IPS-18c (cell line): Measurements from ENCODE around the gene UNC13C.
"Not testable (repeated sequence)": the region's sequence is repeated elsewhere in the genome, so short reads cannot be mapped to it uniquely, and the experiment has no call there.

Experiments used
- H3K4me3 ChIP-seq: 2 replicates; pipeline ENCODE4 v1.7.0; 2013; ENCODE audit warnings: low read depth, mild to moderate bottlenecking, low read length, moderate library complexity; ENCODE audit not compliant: insufficient read depth
- H3K9me3 ChIP-seq: one replicate; pipeline ENCODE4 v1.6.1; 2013; ENCODE audit warnings: mild to moderate bottlenecking, low read length, moderate library complexity; ENCODE audit not compliant: control insufficient read depth, insufficient read depth

The UNC13C gene

DNA sequence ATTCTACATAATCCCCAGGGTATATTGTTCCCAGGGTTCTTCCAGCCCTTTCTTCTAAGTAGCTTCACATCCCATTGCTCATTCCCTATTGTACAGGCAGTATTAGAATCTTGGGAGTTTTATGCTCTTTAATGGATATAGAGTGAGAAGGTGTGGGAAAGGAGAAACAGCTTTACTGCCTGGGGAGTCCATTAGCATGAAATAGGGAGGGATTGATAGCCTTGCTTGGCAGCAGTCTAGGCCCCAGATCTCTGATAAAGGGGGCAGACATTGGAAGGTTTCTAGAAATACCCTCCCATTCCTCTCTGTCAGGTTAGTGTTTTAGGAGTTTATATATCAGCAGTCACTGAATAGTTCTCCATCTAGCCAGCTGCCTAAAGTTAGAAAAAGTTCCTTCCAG lies 334.3 kb downstream of the UNC13C start:
- H3K9me3 ChIP-seq = no peaks in the 10 kb centered on the region
- H3K4me3 ChIP-seq = no peak overlapping the region

DNA sequence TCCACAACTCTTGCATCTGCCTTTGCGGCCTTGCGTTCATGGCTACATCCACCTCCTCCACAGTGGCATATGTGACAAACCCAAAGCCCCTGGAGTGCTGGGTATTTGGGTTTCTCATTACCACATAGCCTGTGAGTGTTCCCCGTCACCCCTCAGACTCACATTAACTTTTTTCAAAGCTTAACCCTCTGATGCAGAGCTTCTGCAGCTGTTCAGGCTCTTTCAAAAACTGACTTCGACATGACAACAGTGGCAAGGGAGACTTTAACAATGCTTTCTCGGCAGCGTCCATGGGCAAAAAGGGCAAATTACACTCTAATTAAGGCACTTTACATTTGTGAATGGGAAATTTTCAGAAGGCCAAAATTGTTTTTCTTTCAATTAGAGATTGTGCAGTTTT lies 343.2 kb downstream of the UNC13C start:
- Histone ChIP-seq H3K4me3 (no peak overlapping the region), H3K9me3 (no peaks in the 10 kb centered on the region)

DNA sequence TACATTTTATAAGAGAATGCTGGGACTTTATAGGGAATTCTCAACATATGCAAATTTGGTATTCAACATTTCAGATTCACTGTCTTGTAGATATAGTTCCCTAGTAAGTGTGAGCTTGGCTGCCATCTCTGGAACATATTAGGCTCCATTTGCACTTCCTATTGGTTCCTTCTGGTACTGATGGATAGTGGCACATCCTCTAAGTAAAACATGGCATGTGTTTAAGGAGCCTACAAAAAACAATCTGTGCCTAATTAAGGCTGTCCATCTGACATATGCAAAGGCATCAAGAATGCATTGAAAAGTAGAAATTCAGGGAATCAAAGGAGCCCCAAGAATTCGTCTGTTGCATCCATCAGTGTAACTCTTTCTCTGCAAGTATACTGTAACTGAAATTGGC lies 344.1 kb downstream of the UNC13C start:
- Histone ChIP-seq H3K4me3 (no peak overlapping the region), H3K9me3 (no peaks in the 10 kb centered on the region)

DNA sequence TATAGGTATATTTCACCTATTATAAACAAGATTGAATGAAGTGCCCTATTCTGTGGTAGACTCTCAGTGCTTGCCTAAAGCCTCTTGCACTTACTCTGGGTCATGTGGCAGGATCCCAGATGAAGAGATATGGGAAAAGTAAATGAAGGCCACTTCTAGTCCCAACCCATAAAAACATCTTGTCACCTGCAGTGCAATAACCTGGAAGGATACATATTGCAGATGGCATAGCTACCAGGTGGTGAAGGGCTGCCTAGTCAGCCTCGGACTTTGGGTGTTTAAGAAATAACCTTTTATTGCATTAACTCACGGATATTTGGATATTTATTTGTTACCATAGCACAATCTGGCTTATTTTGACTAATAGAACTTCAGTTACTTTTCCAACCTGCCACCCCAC lies 367.1 kb downstream of the UNC13C start:
- H3K4me3 ChIP-seq = no peak overlapping the region
- H3K9me3 ChIP-seq = no peaks in the 10 kb centered on the region

DNA sequence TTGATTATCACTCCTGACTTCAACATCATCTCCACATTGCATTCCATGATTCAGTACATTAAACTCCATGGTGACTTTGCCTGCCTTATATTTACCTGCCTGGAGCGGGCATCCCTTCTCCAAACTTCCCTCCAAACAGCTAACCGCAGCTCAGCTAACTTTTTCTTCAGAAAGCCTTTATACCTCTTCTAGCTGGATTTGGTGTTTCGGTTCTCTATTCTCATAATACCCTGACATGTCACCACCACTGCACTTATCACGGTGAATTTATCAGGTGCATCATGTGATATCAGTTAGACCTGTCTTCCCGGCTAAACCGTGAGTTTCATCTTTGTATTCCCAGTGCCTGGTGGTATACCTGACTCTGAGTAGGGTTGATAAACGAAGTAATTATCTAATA lies 367.6 kb downstream of the UNC13C start:
- no peaks in the 10 kb centered on the region for H3K9me3 ChIP-seq
- H3K4me3 ChIP-seq = no peak overlapping the region

DNA sequence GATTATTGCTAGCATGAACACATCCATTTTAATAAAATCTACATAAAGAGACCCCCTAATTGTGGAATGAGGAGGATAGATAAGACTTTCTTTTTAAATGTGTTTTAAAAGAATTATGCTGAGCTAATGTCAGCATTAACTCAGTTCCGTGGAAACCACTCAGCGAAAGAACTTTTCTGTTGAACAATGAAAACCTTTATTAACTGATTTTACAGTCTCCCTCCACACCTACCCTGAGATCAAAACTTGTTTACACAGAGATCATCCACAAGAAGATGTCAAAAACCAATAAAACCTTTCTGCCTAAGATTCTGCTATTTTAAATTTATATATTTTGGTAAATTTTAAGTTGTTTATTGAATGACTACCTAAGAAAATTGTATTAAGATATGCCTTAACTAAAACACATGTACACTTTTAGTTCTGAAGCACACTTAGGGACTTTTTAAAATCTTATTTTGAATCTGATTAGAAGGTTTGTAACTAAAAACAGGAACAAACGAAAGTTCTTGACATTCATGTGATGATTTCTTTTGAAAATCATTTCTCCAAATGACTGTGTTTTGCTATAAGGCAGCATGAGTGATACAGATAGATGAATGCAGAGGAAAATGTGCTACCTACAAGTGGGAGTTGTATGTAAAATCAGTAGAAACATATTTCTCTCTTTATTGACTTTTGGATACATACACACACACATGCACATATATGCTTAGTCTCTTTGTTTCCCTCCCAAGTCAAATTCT lies 369.0 kb downstream of the UNC13C start:
- no peaks in the 10 kb centered on the region for H3K9me3 ChIP-seq
- no peak overlapping the region for H3K4me3 ChIP-seq

DNA sequence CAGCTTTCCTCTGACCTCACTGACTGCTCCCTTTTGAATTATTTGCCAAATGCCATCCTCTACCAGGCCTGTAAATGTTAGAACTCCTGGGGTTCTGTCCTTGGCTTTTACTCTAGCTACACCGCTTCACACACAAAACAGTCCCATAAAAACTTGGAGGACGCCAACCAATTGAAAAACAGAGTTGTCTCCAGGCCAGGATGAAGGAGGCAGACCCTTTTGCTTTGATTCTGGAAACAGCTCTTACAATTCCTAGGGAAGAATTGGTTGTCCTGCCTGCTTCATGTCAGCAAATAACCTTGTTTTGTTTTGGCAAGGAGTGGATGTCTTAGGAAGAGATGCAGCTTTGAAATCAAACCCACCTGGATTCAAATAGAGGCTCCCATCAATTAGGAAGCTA lies 375.5 kb downstream of the UNC13C start:
- Histone ChIP-seq H3K4me3 (no peak overlapping the region), H3K9me3 (no peaks in the 10 kb centered on the region)

DNA sequence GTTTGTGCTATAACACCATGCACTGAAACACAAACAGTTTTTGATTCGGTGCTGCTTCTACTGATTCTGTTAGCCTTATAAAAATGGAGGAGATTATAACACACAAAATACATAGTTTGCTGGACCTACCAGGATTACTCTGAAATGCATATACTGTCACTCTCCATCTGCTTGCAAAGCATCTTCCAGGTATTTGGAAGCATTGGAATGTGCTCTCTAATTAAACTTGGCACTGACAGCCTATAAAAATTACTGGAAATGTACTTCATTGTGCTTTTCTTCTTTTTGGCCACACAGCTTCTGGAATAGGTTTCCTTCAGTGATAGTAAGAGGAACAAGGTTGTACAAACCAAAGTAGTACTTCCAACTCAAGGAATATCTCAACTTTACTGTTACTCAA lies 376.1 kb downstream of the UNC13C start:
- H3K4me3 ChIP-seq = no peak overlapping the region
- no peaks in the 10 kb centered on the region for H3K9me3 ChIP-seq

DNA sequence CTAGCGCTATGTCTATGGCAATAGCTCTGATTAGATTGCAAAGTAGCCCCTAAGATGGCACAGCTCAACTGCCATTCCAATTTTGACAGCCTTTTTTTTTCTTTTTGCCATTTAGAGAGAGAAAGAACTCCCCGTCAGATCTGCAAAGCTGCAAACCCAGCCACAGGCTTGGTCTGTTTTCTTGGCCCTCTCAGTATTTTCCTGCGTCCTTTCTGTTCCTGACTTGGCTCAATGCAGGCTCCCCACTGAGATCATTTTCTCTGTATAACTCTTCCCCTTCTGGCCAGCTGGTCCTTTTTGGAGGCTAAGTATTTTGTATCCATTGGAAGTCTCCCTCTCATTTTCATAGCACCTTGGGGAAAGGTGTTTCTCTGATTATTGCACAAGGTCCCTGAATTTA lies 386.7 kb downstream of the UNC13C start:
- H3K4me3 ChIP-seq = no peak overlapping the region
- H3K9me3 ChIP-seq = no peaks in the 10 kb centered on the region

DNA sequence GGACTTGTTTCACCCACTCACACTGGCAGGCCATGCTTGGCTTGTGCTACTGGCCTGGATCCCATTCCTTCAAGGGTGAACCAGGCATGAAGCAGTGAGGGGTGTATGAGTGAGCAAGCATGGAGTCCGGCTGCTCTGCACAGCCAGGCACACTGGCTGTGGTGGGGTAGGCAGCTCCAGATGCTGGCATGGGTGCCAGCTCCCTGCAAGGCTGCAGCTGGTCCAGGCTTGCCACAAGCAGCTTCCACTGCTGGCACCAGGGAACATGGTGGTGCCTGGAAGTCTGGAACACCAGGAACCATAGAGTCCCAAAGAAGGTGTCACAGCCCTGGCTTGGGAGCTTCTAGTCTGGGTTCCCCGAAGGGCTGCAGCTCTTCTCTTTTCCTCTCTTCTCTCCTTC lies 395.1 kb downstream of the UNC13C start:
- Histone ChIP-seq H3K9me3 (no peaks in the 10 kb centered on the region), H3K4me3 (no peak overlapping the region)

DNA sequence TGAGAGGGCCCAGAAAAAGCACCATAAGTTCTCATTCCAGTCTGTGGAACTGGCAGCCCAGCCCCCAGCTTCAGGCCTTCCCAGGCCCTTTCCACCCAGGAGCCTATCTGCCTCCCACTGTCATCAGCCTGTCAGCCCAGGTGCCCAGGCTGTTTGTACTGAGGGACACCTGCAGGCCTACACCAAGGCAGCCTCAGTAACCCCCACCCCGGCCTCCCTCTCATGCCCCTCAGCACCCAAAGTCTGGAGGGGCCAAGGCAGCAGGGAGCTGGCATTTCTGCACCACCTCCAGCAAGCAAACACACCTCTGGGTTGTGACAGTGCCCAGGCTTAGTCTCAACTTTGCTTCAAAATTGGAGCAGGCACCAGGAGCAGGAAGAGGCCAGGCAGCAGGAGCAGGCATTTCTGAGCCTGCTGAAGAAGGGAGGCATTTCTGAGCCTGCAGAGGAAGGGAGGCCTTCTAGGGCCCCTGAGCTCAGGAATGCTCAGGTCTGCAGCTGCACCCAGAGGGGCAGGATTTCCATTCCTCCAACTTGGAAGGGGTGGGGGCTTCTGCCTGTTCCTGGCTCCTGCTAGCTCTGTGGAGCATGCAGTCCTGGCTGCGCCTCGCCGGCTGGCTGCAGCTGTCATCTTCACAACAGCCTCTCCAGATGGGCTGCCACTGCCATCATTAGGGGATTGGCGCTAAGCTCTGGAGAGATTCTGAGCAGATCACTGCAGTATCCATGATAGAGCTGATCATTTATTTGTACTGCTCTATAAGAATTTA lies 396.1 kb downstream of the UNC13C start:
- no peak overlapping the region for H3K4me3 ChIP-seq
- H3K9me3 ChIP-seq = no peaks in the 10 kb centered on the region

DNA sequence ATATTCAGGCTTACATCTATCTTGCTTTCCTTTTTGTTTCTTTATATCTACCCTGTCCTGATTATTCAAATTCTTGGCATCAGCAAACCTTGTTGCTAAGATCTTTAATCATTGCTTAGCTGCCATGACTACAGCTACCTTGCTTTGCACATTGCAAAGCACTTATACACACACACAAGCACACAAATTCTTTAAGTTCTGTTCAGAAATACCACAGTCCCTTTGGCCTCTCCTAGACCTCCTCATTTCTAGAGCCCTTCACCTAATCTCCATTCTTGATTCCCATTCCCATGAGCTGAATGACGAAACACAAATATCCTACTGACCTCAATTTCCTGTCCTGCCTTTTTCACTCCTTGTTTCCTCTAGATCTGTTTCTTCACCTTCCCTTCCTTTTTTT lies 409.6 kb downstream of the UNC13C start:
- no peak overlapping the region for H3K4me3 ChIP-seq
- no peaks in the 10 kb centered on the region for H3K9me3 ChIP-seq

DNA sequence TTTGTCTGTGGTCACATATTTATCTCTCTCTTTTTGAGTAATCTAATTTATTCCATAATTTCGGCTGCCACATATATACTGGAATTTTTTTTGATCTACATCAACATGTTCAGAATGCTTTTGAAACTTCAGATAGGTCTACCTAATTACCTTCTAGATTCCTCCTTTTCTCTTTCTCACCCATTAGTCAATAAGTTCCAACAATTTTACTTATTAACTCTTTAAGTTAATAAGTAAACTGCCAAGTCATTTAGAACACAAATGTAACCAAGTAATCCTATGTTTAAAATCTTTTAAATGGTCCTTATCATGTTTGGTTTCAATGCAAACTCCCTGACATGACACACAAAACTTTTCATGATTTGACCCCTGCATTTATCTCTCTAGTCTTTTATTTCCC lies 410.5 kb downstream of the UNC13C start:
- Histone ChIP-seq H3K4me3 (no peak overlapping the region), H3K9me3 (no peaks in the 10 kb centered on the region)

DNA sequence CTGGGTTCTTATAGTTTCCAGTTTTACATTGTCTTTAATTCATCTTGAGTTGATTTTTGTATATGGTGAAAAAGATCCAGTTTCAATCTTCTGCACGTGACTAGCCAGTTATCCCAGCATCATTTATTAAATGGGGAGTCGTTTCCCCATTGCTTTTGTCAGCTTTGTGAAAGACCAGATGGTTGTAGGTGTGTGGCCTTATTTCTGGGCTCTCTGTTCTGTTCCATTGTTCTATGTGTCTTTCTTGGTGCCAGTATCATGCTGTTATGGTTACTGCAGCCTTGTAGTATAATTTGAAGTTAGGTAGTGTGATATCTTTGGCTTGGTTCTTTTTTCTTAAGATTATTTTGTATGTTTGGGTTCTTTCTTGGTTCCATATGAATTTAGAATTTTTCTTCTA lies 432.2 kb downstream of the UNC13C start:
- H3K4me3 ChIP-seq = no peak overlapping the region
- H3K9me3 ChIP-seq = no peaks in the 10 kb centered on the region

DNA sequence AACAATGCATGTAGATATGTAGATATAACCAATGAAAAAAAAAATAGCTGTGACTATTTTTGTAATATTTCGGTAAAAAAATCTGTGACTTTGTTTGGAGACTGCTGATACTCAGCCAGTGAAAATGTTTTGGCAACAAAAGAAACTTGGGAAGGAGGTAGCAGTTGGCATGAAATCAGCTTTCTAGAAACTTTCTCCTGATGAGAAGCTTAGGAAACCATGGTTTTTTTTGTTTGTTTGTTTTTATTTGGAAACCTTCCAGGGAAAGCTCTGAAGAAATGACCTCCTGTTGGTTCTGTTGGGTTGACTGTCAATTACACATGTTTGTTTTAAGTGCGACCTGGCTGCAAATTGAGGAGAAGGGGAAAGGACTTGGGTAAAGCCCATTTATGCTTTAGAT lies 445.9 kb downstream of the UNC13C start:
- no peak overlapping the region for H3K4me3 ChIP-seq

DNA sequence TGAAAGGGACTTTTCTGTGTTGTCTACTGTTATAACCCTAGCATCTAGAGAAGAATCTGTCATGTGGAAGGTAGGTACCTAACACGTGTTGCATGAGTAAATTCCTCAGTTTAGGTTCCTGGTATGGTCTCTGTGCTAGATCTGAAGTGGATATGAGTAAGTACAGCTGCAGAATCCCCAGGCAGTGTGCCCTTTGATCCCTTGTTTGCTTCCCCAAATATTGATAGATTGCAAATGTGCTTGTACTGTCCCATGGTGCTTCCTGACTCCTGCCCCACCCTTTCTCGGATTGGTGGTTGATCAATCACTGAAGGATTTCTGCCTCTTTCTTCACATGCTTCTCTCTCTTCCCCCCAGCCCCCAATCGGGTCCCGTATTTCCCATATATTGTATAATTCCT lies 450.4 kb downstream of the UNC13C start:
- Histone ChIP-seq H3K9me3 (no peaks in the 10 kb centered on the region), H3K4me3 (no peak overlapping the region)

More for the DNA sequence above, 445.9 kb downstream of the UNC13C start:
- no peaks in the 10 kb centered on the region for H3K9me3 ChIP-seq

DNA sequence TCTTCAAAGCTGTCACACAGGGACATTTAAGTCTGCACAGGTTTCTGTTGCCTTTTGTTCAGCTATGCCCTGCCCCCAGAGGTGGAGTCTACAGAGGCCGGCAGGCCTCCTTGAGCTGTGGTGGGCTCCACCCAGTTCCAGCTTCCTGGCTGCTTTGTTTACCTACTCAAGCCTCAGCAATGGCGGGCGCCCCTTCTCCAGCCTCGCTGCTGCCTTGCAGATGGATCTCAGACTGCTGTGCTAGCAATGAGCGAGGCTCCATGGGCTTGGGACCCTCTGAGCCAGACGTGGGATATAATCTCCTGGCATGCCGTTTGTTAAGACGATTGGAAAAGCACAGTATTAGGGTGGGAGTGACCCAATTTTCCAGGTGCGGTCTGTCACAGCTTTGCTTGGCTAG lies 472.0 kb downstream of the UNC13C start:
- not testable (repeated sequence) for H3K4me3 ChIP-seq, H3K9me3 ChIP-seq

DNA sequence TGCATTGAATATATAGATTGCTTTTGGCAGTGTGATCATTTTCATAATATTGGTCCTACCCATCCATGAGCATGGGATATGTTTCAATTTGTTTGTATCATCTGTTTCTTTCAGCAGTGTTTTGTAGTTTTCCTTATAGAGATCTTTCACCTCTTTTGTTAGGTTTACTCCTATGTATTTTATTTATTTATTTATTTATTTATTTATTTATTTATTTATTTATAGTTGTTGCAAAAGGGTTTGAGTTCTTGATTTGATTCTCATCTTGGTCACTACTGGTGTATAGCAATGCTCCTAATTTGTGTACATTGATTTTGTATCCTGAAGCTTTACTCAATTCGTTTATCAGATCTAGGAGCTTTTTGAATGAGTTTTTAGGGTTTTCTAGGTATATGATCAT lies 478.2 kb downstream of the UNC13C start:
- Histone ChIP-seq H3K9me3 (peaks cover 6% of the 10 kb centered on the region), H3K4me3 (no peak overlapping the region)

DNA sequence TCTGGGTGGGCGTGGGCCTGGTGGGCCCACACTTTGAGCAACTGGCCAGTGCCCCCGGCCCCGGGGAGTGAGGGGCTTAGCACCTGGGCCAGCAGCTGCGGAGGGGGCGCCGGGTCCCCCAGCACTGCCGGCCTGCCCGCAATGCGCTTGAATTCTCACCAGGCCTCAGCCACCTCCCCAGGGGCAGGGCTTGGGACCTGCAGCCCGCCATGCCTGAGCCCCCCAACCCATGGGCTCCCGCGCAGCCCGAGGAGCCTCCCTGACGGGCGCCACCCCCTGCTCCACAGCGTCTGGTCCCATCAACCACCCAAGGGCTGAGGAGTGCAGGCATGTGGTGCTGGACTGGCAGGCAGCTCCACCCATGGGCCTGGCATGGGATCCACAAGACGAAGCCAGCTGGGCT lies 484.3 kb downstream of the UNC13C start:
- no peak overlapping the region for H3K4me3 ChIP-seq
- peaks cover 9% of the 10 kb centered on the region for H3K9me3 ChIP-seq
